Mesenchymal stem cell (in vitro differentiated cells and primary cell): ENCODE results near the gene NDE1.
"Not testable (repeated sequence)": the region's sequence is repeated elsewhere in the genome, so short reads cannot be mapped to it uniquely, and the experiment has no call there.

Experiments
- DNase-seq: peaks from one replicate; pipeline ENCODE4 v3.0.0-alpha.2; 2013
- H2AFZ ChIP-seq: one replicate; pipeline ENCODE4 v1.6.1; 2013; ENCODE audit warnings: low read depth, mild to moderate bottlenecking, control low read depth, inconsistent platforms, low read length, moderate library complexity
- H2AK5ac ChIP-seq: 2 replicates; pipeline ENCODE4 v1.6.1; 2013; ENCODE audit warnings: low read length, moderate library complexity, mild to moderate bottlenecking, inconsistent platforms; ENCODE audit not compliant: severe bottlenecking
- H2BK120ac ChIP-seq: one replicate; pipeline ENCODE4 v1.6.1; 2013; ENCODE audit warnings: low read depth, mild to moderate bottlenecking, inconsistent platforms, low read length, moderate library complexity
- H2BK12ac ChIP-seq, 2 experiments: one replicate each; pipeline ENCODE4 v1.6.1; 2013; ENCODE audit warnings: inconsistent platforms in 2 of 2, low read length in 2 of 2, mild to moderate bottlenecking in 2 of 2, moderate library complexity in 2 of 2, control low read depth in 1 of 2
- H2BK15ac ChIP-seq: one replicate; pipeline ENCODE4 v1.6.1; 2013; ENCODE audit warnings: mild to moderate bottlenecking, low read depth, inconsistent platforms; ENCODE audit not compliant: poor library complexity, severe bottlenecking
- H2BK5ac ChIP-seq: 2 replicates; pipeline ENCODE4 v1.6.1; 2013; ENCODE audit warnings: low read depth, mild to moderate bottlenecking, low read length, control low read depth, inconsistent platforms; ENCODE audit not compliant: poor library complexity, severe bottlenecking
- H3K14ac ChIP-seq, 2 experiments: one replicate each; pipeline ENCODE4 v1.6.1; 2013; ENCODE audit warnings: inconsistent platforms in 2 of 2, low read length in 2 of 2, control low read depth in 1 of 2, mild to moderate bottlenecking in 1 of 2, moderate library complexity in 1 of 2
- H3K18ac ChIP-seq, 2 experiments: one replicate each; pipeline ENCODE4 v1.6.1; 2013; ENCODE audit warnings: inconsistent platforms in 2 of 2, low read length in 2 of 2, control low read depth in 1 of 2, low read depth in 1 of 2, mild to moderate bottlenecking in 1 of 2
- H3K23ac ChIP-seq, 2 experiments: one replicate each; pipeline ENCODE4 v1.6.1; 2013; ENCODE audit warnings: inconsistent platforms in 2 of 2, low read length in 2 of 2, mild to moderate bottlenecking in 2 of 2, moderate library complexity in 2 of 2, control low read depth in 1 of 2
- H3K27ac ChIP-seq: 2 replicates; pipeline ENCODE4 v1.5.1; 2013; ENCODE audit warnings: mild to moderate bottlenecking, moderate library complexity, low read length, control low read depth, inconsistent platforms; ENCODE audit not compliant: poor library complexity, severe bottlenecking
- H3K27me3 ChIP-seq, 2 experiments: 2 replicates each; pipeline versions ENCODE4 v1.6.1 to v1.7.0; 2013; ENCODE audit warnings: low read length in 2 of 2, mild to moderate bottlenecking in 2 of 2, moderate library complexity in 2 of 2, control low read depth in 1 of 2, inconsistent platforms in 1 of 2; ENCODE audit not compliant: control insufficient read depth in 1 of 2, insufficient read depth in 1 of 2
- H3K36me3 ChIP-seq, 2 experiments: 2 replicates each; pipeline versions ENCODE4 v1.6.1 to v1.7.0; 2013; ENCODE audit warnings: low read length in 2 of 2, control low read depth in 1 of 2, inconsistent platforms in 1 of 2, low read depth in 1 of 2, mild to moderate bottlenecking in 1 of 2; ENCODE audit not compliant: insufficient read depth in 2 of 2, control insufficient read depth in 1 of 2
- H3K4ac ChIP-seq, 2 experiments: one replicate each; pipeline ENCODE4 v1.6.1; 2013; ENCODE audit warnings: inconsistent platforms in 2 of 2, low read length in 2 of 2, mild to moderate bottlenecking in 2 of 2, moderate library complexity in 2 of 2, control low read depth in 1 of 2, low read depth in 1 of 2
- H3K4me1 ChIP-seq: 2 replicates; pipeline ENCODE4 v1.6.1; 2013; ENCODE audit warnings: low read depth, low read length, control low read depth; ENCODE audit not compliant: control insufficient read depth, insufficient read depth
- H3K4me2 ChIP-seq: 2 replicates; pipeline ENCODE4 v1.6.1; 2013; ENCODE audit warnings: low read length, mild to moderate bottlenecking, inconsistent platforms; ENCODE audit not compliant: poor library complexity, severe bottlenecking
- H3K4me3 ChIP-seq, 2 experiments: 2 replicates each; pipeline versions ENCODE4 v1.5.1 to v1.7.0; 2013; ENCODE audit warnings: low read length in 2 of 2, mild to moderate bottlenecking in 2 of 2, control low read depth in 1 of 2, low read depth in 1 of 2; ENCODE audit not compliant: insufficient read depth in 1 of 2
- H3K79me1 ChIP-seq: replicated peaks from 2 replicates; pipeline ENCODE4 v1.6.1; 2013; ENCODE audit warnings: mild to moderate bottlenecking, control low read depth, low read length, inconsistent platforms; ENCODE audit not compliant: poor library complexity, severe bottlenecking
- H3K9ac ChIP-seq: 2 replicates; pipeline ENCODE4 v1.7.0; 2013; ENCODE audit warnings: mild to moderate bottlenecking, low read length, moderate library complexity
- H3K9me3 ChIP-seq: 2 replicates; pipeline ENCODE4 v1.7.0; 2013; ENCODE audit warnings: mild to moderate bottlenecking, low read length; ENCODE audit not compliant: control insufficient read depth
- H4K8ac ChIP-seq: one replicate; pipeline ENCODE4 v1.6.1; 2013; ENCODE audit warnings: inconsistent platforms, mild to moderate bottlenecking, low read length, moderate library complexity
- H4K91ac ChIP-seq: one replicate; pipeline ENCODE4 v1.6.1; 2013; ENCODE audit warnings: mild to moderate bottlenecking, low read length, inconsistent platforms
- WGBS: methylation state at CpG from one replicate; pipeline ENCODE4 v1.1.7; 2013; ENCODE audit warnings: mixed read lengths; 5-methylcytosine and 5-hydroxymethylcytosine counted together

The NDE1 gene

DNA sequence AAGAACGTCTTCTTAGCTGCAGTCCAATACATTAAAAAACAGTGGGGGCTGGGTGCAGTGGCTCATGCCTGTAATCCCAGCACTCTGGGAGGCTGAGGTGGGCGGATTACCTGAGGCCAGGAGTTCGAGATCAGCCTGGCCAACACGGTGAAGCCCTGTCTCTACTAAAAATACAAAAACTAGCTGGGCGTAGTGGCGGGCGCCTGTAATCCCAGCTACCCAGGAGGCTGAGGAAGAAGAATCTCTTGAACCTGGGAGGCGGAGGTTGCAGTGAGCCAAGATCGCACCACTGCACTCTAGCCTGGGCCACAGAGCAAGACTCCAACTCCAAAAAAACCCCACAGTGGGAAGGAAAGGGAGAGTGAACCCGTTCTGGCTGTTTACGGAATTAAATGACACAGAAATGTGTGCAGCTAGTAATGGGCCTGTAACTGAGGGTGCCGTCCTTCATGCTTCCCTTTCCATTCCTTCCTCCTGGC, 42.8 kb upstream of the NDE1 start:
- peak overlapping the region; percentile 14 for H4K91ac ChIP-seq
- not testable (repeated sequence) for H3K27me3 ChIP-seq, DNase-seq, H3K9me3 ChIP-seq, H3K4me3 ChIP-seq, H4K8ac ChIP-seq, H2BK120ac ChIP-seq, H3K4me2 ChIP-seq, H2AFZ ChIP-seq, H3K27ac ChIP-seq, H2AK5ac ChIP-seq, H3K23ac ChIP-seq, H3K4me1 ChIP-seq, H3K14ac ChIP-seq, H2BK15ac ChIP-seq, H2BK5ac ChIP-seq
- H3K79me1 ChIP-seq = peaks cover 16% of the 10 kb centered on the region
- peak overlapping the region in 1 of 2 experiments; percentile 17 for H3K4ac ChIP-seq
- 95% methylated on average over 6 of the region's 12 CpGs for WGBS
- H3K9ac ChIP-seq = peak overlapping the region; percentile 65
- H3K18ac ChIP-seq = peak overlapping the region in 1 of 2 experiments; percentile 62
- peaks cover 51 to 94% of the 10 kb centered on the region in 2 experiments for H3K36me3 ChIP-seq
- H2BK12ac ChIP-seq = peak overlapping the region in 1 of 2 experiments; percentile 38

DNA sequence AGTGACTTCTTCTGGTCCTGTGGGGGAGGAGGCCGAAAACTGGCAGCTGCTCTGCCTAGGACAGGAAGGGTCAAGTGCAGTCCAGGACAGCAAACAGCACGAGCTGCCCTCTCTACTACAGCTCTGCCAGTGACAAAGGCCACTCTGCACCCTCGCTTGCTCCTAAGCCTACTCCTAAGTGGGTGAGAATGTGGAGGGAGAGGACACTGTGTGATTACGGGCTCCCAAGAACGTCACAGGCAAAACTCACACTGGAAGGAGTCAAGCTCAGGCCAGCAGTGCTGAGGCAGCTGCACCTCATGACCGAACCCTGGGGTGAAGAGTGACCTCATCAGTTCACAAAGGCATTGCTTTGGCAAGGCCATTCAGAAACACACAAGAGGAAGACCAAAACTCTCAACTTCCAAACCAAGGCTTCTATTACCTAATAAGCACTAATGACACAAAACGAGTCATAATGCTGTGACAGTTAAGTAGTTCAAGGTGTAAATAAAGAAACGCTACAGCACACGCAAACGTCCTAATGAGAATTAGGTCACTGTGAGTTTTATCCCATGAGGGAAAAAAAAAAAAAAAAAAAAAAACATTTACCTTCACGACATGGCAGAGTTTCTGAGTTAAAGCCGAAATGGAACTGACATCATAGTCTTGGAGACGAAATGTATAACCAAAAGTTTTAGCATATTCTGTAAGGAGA, 42.2 kb upstream of the NDE1 start:
- H3K4me3 ChIP-seq = no peak overlapping the region
- no peak overlapping the region for H2AFZ ChIP-seq
- peak overlapping the region in 1 of 2 experiments; percentile 38 for H3K14ac ChIP-seq
- no peaks in the 10 kb centered on the region for H3K9me3 ChIP-seq
- peaks cover 53 to 94% of the 10 kb centered on the region in 2 experiments for H3K36me3 ChIP-seq
- no peak overlapping the region for H2AK5ac ChIP-seq
- H3K18ac ChIP-seq = peak overlapping the region in 1 of 2 experiments; percentile 62
- peak overlapping the region; percentile 38 to 47 for H2BK12ac ChIP-seq
- DNase-seq = peak; percentile 85
- no peak overlapping the region for H4K8ac ChIP-seq
- H3K4me1 ChIP-seq = peaks cover 5% of the 10 kb centered on the region
- no peak overlapping the region for H2BK120ac ChIP-seq
- peaks cover 16% of the 10 kb centered on the region for H3K79me1 ChIP-seq
- peak overlapping the region in 1 of 2 experiments; percentile 17 for H3K4ac ChIP-seq
- no peaks in the 10 kb centered on the region for H3K27me3 ChIP-seq
- H3K9ac ChIP-seq = peak overlapping the region; percentile 65
- no peak overlapping the region for H3K23ac ChIP-seq
- H4K91ac ChIP-seq = peak overlapping the region; percentile 14
- H3K27ac ChIP-seq = no peak overlapping the region
- WGBS = 65% methylated on average over 11 of the region's 13 CpGs
- no peak overlapping the region for H3K4me2 ChIP-seq
- H2BK15ac ChIP-seq = no peak overlapping the region
- H2BK5ac ChIP-seq = no peak overlapping the region

DNA sequence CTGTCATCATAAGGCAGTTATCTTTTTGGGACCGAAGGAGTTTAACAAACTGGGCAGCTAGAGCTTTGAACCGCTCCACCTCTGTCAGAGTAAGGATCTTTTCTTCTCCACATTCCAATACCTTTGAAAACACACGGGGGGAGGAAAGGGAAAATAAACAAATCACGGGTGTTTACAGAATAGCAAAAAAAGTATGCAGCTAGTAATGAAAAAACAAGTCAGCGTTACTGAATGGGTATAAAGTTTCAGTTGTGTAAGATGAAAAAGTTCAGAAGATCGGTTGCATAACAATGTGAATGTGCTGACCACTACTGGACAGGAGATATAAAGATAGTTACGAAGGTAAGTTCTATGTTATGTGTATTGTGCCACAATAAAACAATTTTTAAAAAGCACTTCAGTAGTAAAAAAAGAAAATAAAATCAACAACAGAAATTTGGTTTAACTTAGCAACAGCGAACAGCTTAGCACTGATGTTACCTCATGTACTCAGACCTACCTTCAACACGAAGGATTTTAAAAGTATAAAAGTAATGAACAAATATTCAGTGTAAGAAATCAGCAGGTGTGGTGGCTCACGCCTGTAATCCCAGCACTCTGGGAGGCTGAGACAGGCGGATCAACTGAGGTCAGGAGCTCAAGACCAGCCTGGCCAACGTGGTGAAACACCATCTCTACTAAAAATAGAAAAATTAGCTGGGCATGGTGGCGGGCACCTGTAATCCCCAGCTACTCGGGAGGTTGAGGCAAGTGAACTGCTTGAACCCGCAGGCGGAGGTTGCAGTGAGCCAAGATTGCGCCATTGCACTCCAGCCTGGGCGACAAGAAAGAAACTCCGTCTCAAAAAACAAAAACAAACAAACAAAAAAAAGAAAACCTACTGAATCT, 41.4 kb upstream of the NDE1 start:
- 84% methylated on average over 14 of the region's 19 CpGs for WGBS
- Histone ChIP-seq H4K91ac (no peak overlapping the region), H4K8ac (no peak overlapping the region), H2BK15ac (no peak overlapping the region), H3K9ac (no peak overlapping the region), H3K4me1 (peaks cover 5% of the 10 kb centered on the region), H3K27me3 (no peaks in the 10 kb centered on the region), H2BK5ac (no peak overlapping the region), H2AFZ (no peak overlapping the region), H2BK120ac (no peak overlapping the region), H3K14ac (no peak overlapping the region), H3K27ac (no peak overlapping the region), H3K4ac (no peak overlapping the region), H3K4me2 (no peak overlapping the region), H3K9me3 (no peaks in the 10 kb centered on the region), H3K18ac (no peak overlapping the region), H2BK12ac (no peak overlapping the region), H3K4me3 (no peak overlapping the region), H3K36me3 (peaks cover 52 to 91% of the 10 kb centered on the region in 2 experiments), H2AK5ac (no peak overlapping the region), H3K23ac (no peak overlapping the region), H3K79me1 (peaks cover 16% of the 10 kb centered on the region)
- DNase-seq = peak; percentile 64

DNA sequence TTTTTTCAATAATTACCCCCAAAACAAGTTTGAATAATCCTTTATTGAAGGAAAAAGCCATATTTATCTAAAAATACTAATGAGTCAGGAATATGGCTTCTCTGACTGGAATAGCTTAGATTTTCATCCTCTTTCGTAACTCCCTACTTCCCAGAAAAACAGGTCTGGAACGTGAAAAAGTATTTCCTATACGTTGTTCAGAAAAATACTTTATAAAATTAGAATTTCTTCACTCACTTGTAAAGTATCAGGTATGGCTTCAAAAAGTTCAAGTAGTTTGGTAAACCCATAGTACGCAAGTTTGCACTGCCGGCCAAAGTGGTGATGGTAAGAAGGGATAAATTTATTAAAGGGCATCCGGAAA, 40.8 kb upstream of the NDE1 start:
- no peak overlapping the region for H2BK12ac ChIP-seq
- no peak overlapping the region for H3K4ac ChIP-seq
- H3K36me3 ChIP-seq = peaks cover 47 to 89% of the 10 kb centered on the region in 2 experiments
- whole genome bisulfite sequencing = 96% methylated on average over 3 of the region's 6 CpGs
- no peak overlapping the region for H4K91ac ChIP-seq
- H2AK5ac ChIP-seq = no peak overlapping the region
- no peak for DNase-seq
- H3K9me3 ChIP-seq = no peaks in the 10 kb centered on the region
- H3K79me1 ChIP-seq = peaks cover 16% of the 10 kb centered on the region
- H3K4me2 ChIP-seq = no peak overlapping the region
- H3K27ac ChIP-seq = no peak overlapping the region
- H2BK5ac ChIP-seq = no peak overlapping the region
- H2BK120ac ChIP-seq = no peak overlapping the region
- no peak overlapping the region for H4K8ac ChIP-seq
- H2AFZ ChIP-seq = no peak overlapping the region
- no peak overlapping the region for H3K23ac ChIP-seq
- no peak overlapping the region for H3K14ac ChIP-seq
- no peaks in the 10 kb centered on the region for H3K27me3 ChIP-seq
- no peak overlapping the region for H3K4me3 ChIP-seq
- H3K4me1 ChIP-seq = peaks cover 6% of the 10 kb centered on the region
- no peak overlapping the region for H3K18ac ChIP-seq
- no peak overlapping the region for H2BK15ac ChIP-seq
- no peak overlapping the region for H3K9ac ChIP-seq
